ENCODE results near the gene UTP18. TPM values are rescaled to one million over a fixed set of nuclear protein-coding genes. Genes with fewer than 3 reads are reported as not detected.

UTP18 gene
- total and polyA plus RNA-seq, 10 of the 15 experiments (the other 5 are each of a cell fraction or from before 2014, with no cell fraction given), result 31.0 to 111 (median 58.8) TPM

GRCh38 chr17:51240275-51240674, 20.1 kb upstream of the UTP18 start:
- WGBS (ENCODE audit: insufficient coverage, insufficient replicate concordance, low lambda C conversion rate, missing lambda C conversion rate), result 96% methylated on average over 2 of the region's 2 CpGs
- in situ Hi-C loops (cut with MboI), result no loop called here
- POLR2A ChIA-PET, result no interaction called here

GRCh38 chr17:51244041-51244440, 16.3 kb upstream of the UTP18 start:
- POLR2A ChIA-PET, result interaction anchor here (0.6 kb wide), 1 partner anchor 49 kb away, joined by 3 read pairs; no protein-coding TSS in a partner anchor
- Histone ChIP-seq H4K20me1 (ENCODE audit: control insufficient read depth, insufficient read depth) (no peaks in the 10 kb centered on the region), H3K4me2 (ENCODE audit: control insufficient read depth, insufficient read depth) (no peak overlapping the region), H3K27me3 (replicated peaks in 1 of 2; ENCODE audit: control insufficient read depth in 2 of 2, insufficient read depth in 2 of 2, low read length in 1 of 2) (no peaks in the 10 kb centered on the region), H3K36me3 (ENCODE audit: control insufficient read depth in 2 of 2, insufficient read depth in 2 of 2, low read length in 1 of 2) (no peaks in the 10 kb centered on the region), H3K4me1 (ENCODE audit: control insufficient read depth, insufficient read depth, low read length) (peaks cover 4% of the 10 kb centered on the region), H3K27ac (ENCODE audit: control insufficient read depth, insufficient read depth) (no peak overlapping the region), H3K9ac (ENCODE audit: control insufficient read depth, insufficient read depth, low read length) (no peak overlapping the region), H3K4me3 (no peak overlapping the region), H3K9me3 (replicated peaks; ENCODE audit: control insufficient read depth, insufficient read depth, low read length) (no peaks in the 10 kb centered on the region), H3K79me2 (ENCODE audit: control insufficient read depth, insufficient read depth, low read length) (no peaks in the 10 kb centered on the region; the same call in none of the 2 replicates), H2AFZ (ENCODE audit: control insufficient read depth, low read depth, low read length) (no peak overlapping the region)
- intact Hi-C loops (cut with micrococcal nuclease; ENCODE audit: unreplicated experiment), result no loop called here
- no peak for TF ChIP-seq MYC (IDR thresholded peaks at IDR 0.05; ENCODE audit: insufficient read depth, insufficient read length, insufficient replicate concordance, low read length, severe bottlenecking)
- TF ChIP-seq ZSCAN29 (IDR thresholded peaks at IDR 0.05), result no peak
- no peak for TF ChIP-seq RAD51 (IDR thresholded peaks at IDR 0.05)
- no peak for TF ChIP-seq ZZZ3 (IDR thresholded peaks at IDR 0.05; ENCODE audit: control insufficient read depth, insufficient read length, low read depth)
- TF ChIP-seq SREBF1 (IDR thresholded peaks at IDR 0.05; ENCODE audit: low read length), result no peak
- no peak for TF ChIP-seq NR2C1 (IDR thresholded peaks at IDR 0.05)
- no peak for TF ChIP-seq EZH2 (IDR thresholded peaks at IDR 0.05; ENCODE audit: borderline replicate concordance, control insufficient read depth, low read depth, low read length)
- no peak for TF ChIP-seq ESRRA (IDR thresholded peaks at IDR 0.05; ENCODE audit: low read length)
- no peak for TF ChIP-seq CBX3 (IDR thresholded peaks at IDR 0.05; ENCODE audit: borderline replicate concordance, low read depth)
- no peak for TF ChIP-seq SREBF2 (IDR thresholded peaks at IDR 0.05; ENCODE audit: low read length)
- FAIRE-seq (no peak), DNase-seq (ENCODE audit: low read depth, low spot score) (no peak), ATAC-seq (no peak)
- BruUV-seq (replicated peaks), result no TSS peak
- CTCF ChIA-PET, result interaction anchor here (0.7 kb wide), 1 partner anchor 54 kb away, joined by 3 read pairs; no protein-coding TSS in a partner anchor
- 98% methylated on average over 4 of the region's 4 CpGs for WGBS (ENCODE audit: insufficient coverage, insufficient replicate concordance, low lambda C conversion rate, missing lambda C conversion rate)
- RAD21 ChIA-PET (ENCODE audit: unreplicated experiment), result no interaction called here
- in situ Hi-C loops (cut with MboI), result no loop called here
- SMC1A ChIA-PET (ENCODE audit: uncharacterized antibody, unreplicated experiment), result no interaction called here

More at GRCh38 chr17:51240275-51240674, 20.1 kb upstream of the UTP18 start:
- Histone ChIP-seq H3K27ac (ENCODE audit: control insufficient read depth, insufficient read depth) (no peak overlapping the region), H3K9me3 (replicated peaks; ENCODE audit: control insufficient read depth, insufficient read depth, low read length) (no peaks in the 10 kb centered on the region), H3K27me3 (replicated peaks in 1 of 2; ENCODE audit: control insufficient read depth in 2 of 2, insufficient read depth in 2 of 2, low read length in 1 of 2) (no peaks in the 10 kb centered on the region), H3K4me3 (no peak overlapping the region), H3K4me2 (ENCODE audit: control insufficient read depth, insufficient read depth) (no peak overlapping the region), H4K20me1 (ENCODE audit: control insufficient read depth, insufficient read depth) (no peaks in the 10 kb centered on the region), H2AFZ (ENCODE audit: control insufficient read depth, low read depth, low read length) (no peak overlapping the region), H3K36me3 (ENCODE audit: control insufficient read depth in 2 of 2, insufficient read depth in 2 of 2, low read length in 1 of 2) (no peaks in the 10 kb centered on the region), H3K79me2 (ENCODE audit: control insufficient read depth, insufficient read depth, low read length) (peaks cover 19% of the 10 kb centered on the region), H3K4me1 (ENCODE audit: control insufficient read depth, insufficient read depth, low read length) (peaks cover 10% of the 10 kb centered on the region), H3K9ac (ENCODE audit: control insufficient read depth, insufficient read depth, low read length) (no peak overlapping the region)
- FAIRE-seq (no peak), ATAC-seq (no peak), DNase-seq (ENCODE audit: low read depth, low spot score) (no peak)
- SMC1A ChIA-PET (ENCODE audit: uncharacterized antibody, unreplicated experiment), result interaction anchor here (1.6 kb wide), 1 partner anchor 25 kb away, joined by 3 read pairs; no protein-coding TSS in a partner anchor
- no TSS peak for BruUV-seq (replicated peaks)
- CTCF ChIA-PET, result interaction anchor here (1.4 kb wide), 1 partner anchor 15 kb away, joined by 9 read pairs; no protein-coding TSS in a partner anchor
- RAD21 ChIA-PET (ENCODE audit: unreplicated experiment), result no interaction called here
- TF ChIP-seq JUNB (IDR thresholded peaks at IDR 0.05) (no peak), RCOR1 (conservative IDR thresholded peaks at IDR 0.05; ENCODE audit: low read depth, low read length) (no peak), NR2C2 (IDR thresholded peaks at IDR 0.05; ENCODE audit: borderline replicate concordance, control insufficient read depth, insufficient read length, low read depth) (no peak), KLF5 (IDR thresholded peaks at IDR 0.05; ENCODE audit: partially characterized antibody) (no peak), STAT1 (conservative IDR thresholded peaks at IDR 0.05) (no peak), CHD4 (IDR thresholded peaks at IDR 0.05) (no peak), HCFC1 (IDR thresholded peaks at IDR 0.05; ENCODE audit: low read length) (no peak), FOS (IDR thresholded peaks at IDR 0.05; ENCODE audit: borderline replicate concordance, extremely low read depth, insufficient read length) (no peak), CBX5 (IDR thresholded peaks at IDR 0.05; ENCODE audit: low read depth) (no peak)
- intact Hi-C loops (cut with micrococcal nuclease; ENCODE audit: unreplicated experiment), result no loop called here

All from GM12878 (cell line).